T-helper 17 cell (primary cell): ENCODE data around the gene TMPRSS2. TPM values are rescaled to one million over a fixed set of nuclear protein-coding genes. Genes with fewer than 3 reads are reported as not detected.

ENCODE experiments used
- ATAC-seq: fragments of 150-1000 bp; cut with Tn5 transposase; 2 replicates; pipeline ENCODE4 v1.10.0; 2021; ENCODE audit warnings: mild to moderate bottlenecking, moderate library complexity
- DNase-seq, 3 donors: peaks; one replicate each; pipeline versions ENCODE4 v3.0.0 to v3.0.0-alpha.2; 2020 to 2021
- H3K9me3 ChIP-seq: one replicate; pipeline ENCODE4 v1.7.0; 2013; ENCODE audit warnings: low read length, mild to moderate bottlenecking; ENCODE audit not compliant: control insufficient read depth, poor library complexity, severe bottlenecking
- H3K27ac Mint-ChIP-seq: one replicate; pipeline ENCODE4 v1.8.0; 2022; ENCODE audit warnings: mild to moderate bottlenecking, moderate library complexity, mixed read lengths
- H3K27me3 Mint-ChIP-seq: one replicate; pipeline ENCODE4 v1.8.0; 2022; ENCODE audit warnings: mixed read lengths
- H3K36me3 Mint-ChIP-seq: one replicate; pipeline ENCODE4 v1.8.0; 2022; ENCODE audit warnings: low read depth, mixed read lengths
- H3K4me1 Mint-ChIP-seq: one replicate; pipeline ENCODE4 v1.8.0; 2022; ENCODE audit warnings: mild to moderate bottlenecking, mixed read lengths
- H3K4me3 Mint-ChIP-seq: one replicate; pipeline ENCODE4 v1.8.0; 2022; ENCODE audit warnings: mild to moderate bottlenecking, moderate library complexity, mixed read lengths
- total RNA-seq, 4 donors: library from RNA in 2 of 4; stranded (reverse) in 2 of 4; gene quantifications; one replicate each; pipeline ENCODE4 v1.2.3 and lab custom pipeline; 2022 to 2026

Gene TMPRSS2
- total RNA-seq, 2 donors from 2014 or later, result not detected

DNA sequence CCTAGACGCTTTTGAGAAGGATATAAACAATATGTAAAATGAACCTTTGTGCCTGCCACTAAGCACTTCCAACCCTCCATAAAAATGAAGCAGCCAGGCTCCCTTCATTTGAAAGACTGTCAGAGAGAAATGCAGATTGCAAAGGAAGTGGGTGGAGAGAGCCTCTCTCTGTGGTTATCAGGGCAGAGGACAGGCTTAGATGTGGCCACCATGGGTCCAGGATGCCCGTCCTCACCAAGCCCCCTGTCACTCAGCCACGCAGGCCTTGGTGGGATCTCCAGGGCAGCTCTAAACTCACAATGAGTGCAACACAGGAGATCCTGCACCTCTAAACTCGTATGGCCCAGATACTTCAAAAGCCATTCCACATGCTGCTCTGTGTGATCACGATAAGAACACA, 37.9 kb downstream of the TMPRSS2 start:
- no peaks in the 10 kb centered on the region for H3K9me3 ChIP-seq
- Mint-ChIP-seq H3K27me3 (peaks cover 32% of the 10 kb centered on the region), H3K27ac (peak overlapping the region; percentile 59), H3K4me1 (peaks cover 11% of the 10 kb centered on the region), H3K36me3 (peaks cover 7% of the 10 kb centered on the region), H3K4me3 (no peak overlapping the region)
- ATAC-seq (no peak), DNase-seq (no peak)

DNA sequence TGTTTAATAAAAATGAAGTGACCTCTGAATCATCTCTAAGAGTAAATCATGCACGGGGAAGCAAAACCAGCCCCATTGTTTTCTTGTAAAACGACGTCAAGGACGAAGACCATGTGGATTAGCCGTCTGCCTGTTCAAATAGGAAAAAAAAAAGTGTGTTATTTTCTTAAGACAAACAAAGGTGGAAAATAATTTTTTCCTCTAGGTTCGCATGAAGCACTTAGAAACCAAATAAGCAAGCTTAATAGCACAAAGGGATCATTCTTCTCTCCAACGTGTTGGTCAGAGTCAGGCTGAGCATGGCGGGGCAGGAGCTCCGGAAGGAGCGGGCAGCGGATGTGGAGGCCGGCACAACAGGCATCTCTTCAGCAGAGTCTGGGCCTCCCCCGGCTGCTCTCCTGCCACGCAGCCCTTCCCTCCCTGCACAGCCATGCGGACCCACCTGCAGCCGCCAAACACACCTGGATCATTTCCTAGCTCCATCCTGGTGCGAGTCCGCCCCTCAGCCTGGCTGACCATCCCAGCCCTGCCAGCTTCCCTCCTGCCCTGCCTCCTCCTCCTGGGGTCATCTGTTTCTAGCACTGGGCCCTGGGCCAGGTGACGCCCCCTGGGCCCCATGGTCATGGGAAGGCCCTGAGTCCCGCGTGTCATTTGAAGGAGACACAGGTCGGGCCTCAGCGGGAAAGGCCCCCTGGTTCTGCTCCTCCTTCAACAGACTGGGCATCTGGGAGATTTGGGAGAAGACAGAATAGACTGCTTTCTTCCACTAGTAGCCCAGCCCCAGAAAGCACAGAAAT, 41.7 kb downstream of the TMPRSS2 start:
- no peak for ATAC-seq
- H3K27ac Mint-ChIP-seq, result no peak overlapping the region

DNA sequence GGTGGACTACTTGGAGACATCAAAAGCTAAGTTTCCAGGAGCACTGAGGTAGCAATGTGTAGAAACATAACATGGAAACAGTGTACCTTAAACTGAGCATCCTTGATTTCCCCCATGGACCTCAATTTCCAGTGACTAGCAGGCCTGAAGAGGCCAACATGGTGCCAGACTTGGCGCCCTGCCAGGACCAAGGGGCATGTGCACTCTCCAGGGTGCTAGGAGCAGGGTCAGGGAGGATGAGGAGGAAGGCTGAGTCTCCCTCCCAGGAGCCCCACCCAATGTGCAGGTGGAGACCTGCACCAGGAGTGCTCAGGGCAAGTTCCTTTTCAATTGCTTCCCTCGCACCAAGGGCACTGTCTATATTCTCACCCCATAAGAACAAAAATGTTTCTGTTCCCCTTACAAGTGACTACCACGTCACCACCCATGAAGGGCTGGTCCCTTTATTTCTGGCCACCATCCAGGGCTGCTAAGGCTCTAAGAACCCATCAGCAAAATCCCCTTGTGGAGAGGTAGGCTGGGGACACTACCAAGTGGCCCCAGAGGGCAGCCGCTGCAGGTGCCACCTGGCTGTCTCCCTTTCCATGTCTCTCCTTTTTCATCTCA, 42.7 kb downstream of the TMPRSS2 start:
- peaks cover 32% of the 10 kb centered on the region for H3K27me3 Mint-ChIP-seq
- H3K4me3 Mint-ChIP-seq, result no peak overlapping the region
- H3K9me3 ChIP-seq, result no peaks in the 10 kb centered on the region
- H3K36me3 Mint-ChIP-seq, result peaks cover 12% of the 10 kb centered on the region
- H3K4me1 Mint-ChIP-seq, result peaks cover 21% of the 10 kb centered on the region
- no peak overlapping the region for H3K27ac Mint-ChIP-seq
- ATAC-seq (no peak), DNase-seq (no peak)

More for the DNA sequence above, 41.7 kb downstream of the TMPRSS2 start:
- H3K27me3 Mint-ChIP-seq, result peaks cover 32% of the 10 kb centered on the region
- no peaks in the 10 kb centered on the region for H3K9me3 ChIP-seq
- H3K36me3 Mint-ChIP-seq, result peaks cover 12% of the 10 kb centered on the region
- DNase-seq, result no peak
- H3K4me3 Mint-ChIP-seq, result no peak overlapping the region
- H3K4me1 Mint-ChIP-seq, result peaks cover 16% of the 10 kb centered on the region

DNA sequence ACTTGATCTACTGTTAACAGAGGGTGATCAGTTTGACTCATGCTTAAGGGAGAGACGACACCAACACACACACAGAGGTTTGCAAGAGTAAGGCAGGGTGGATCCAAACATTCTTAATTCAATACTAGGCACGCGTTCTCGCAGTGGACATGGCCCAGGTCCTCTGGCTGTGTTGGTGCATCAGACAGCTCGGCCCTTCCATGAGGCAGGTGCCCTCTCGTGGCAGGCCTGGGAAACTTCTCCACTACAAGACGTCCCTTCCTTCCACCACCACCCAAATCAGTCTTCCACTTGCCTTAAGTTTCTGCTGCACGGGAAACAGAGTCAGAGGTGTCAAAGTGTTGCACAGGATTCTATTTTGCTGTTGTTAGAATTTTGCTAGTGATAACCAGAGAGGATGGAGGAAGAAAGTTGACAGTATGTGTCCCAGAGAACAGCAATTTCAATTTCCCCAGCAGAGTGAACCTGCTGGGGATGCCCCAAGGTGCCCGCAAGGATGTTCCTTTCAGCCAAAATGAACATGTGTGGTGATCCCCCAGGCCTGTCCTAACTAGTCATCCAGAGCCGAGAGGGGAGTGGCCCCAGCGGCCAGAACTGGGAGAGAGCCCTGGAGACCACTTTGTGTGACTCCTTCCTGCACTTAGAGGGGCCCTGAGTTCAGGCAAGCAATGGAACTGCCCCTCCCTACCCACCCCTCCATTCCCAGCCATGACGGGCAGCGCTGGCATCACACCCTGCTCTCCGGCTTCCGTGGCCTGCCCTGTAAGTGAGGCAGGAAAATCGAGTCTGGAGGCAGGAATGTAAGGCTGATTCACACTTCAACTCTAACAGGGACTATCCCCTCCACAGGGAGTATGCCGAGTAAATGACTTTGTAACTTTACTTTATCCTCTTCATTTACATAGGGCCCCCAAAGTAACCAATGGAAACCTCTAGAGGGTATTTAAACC, 47.1 kb downstream of the TMPRSS2 start:
- Mint-ChIP-seq H3K27me3 (peaks cover 6% of the 10 kb centered on the region), H3K27ac (peak overlapping the region; percentile 79), H3K4me1 (peaks cover 17% of the 10 kb centered on the region), H3K36me3 (peaks cover 12% of the 10 kb centered on the region), H3K4me3 (no peak overlapping the region)
- peak; percentile 20 to 37 (median 26) for DNase-seq
- peak; percentile 75 for ATAC-seq
- no peaks in the 10 kb centered on the region for H3K9me3 ChIP-seq

DNA sequence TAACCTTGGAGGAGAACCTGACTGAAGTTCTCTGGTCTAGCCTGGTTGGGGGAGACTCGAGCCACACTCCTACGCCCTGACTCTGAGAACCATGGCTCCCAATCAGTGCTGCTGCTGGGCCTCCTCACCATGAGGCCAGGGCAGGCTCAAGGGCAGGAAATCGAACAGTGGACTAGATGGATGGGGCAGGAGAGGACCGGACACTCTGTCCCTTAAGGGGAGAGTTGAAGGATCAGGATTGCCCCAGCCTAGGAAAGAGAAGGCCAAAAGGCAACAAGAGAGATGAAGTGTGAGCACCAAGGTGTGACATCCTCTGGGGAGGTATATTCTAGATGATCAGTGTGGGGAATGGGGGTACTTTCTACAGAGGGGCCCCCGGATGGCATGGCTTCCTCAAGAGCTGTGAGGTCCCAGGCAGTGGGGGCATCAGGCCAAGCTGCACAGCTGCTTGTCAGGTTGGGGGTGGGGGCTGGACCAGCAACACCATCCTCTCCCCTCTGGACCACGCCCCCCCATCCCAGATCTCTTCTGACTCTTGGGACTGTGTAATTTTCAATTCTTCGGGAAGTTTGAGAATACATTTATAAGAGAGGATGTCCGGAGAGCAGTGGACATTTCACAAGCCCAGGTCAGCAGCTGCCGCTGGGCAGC, 47.9 kb downstream of the TMPRSS2 start:
- no peak for ATAC-seq
- peaks cover 17% of the 10 kb centered on the region for H3K4me1 Mint-ChIP-seq
- peak overlapping the region; percentile 79 for H3K27ac Mint-ChIP-seq
- no peaks in the 10 kb centered on the region for H3K9me3 ChIP-seq
- H3K27me3 Mint-ChIP-seq, result no peaks in the 10 kb centered on the region
- DNase-seq, result no peak
- peaks cover 12% of the 10 kb centered on the region for H3K36me3 Mint-ChIP-seq
- H3K4me3 Mint-ChIP-seq, result peak overlapping the region; percentile 28

DNA sequence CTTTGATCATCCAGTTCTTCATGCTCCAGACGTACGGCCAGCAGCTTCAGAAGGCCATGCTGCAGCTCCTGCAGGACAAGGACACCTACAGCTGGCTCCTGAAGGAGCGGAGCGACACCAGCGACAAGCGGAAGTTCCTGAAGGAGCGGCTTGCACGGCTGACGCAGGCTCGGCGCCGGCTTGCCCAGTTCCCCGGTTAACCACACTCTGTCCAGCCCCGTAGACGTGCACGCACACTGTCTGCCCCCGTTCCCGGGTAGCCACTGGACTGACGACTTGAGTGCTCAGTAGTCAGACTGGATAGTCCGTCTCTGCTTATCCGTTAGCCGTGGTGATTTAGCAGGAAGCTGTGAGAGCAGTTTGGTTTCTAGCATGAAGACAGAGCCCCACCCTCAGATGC, 49.4 kb downstream of the TMPRSS2 start:
- no peak overlapping the region for H3K4me3 Mint-ChIP-seq
- H3K9me3 ChIP-seq, result no peaks in the 10 kb centered on the region
- no peaks in the 10 kb centered on the region for H3K27me3 Mint-ChIP-seq
- ATAC-seq (no peak), DNase-seq (no peak)
- peaks cover 17% of the 10 kb centered on the region for H3K4me1 Mint-ChIP-seq
- H3K27ac Mint-ChIP-seq, result peak overlapping the region; percentile 79
- H3K36me3 Mint-ChIP-seq, result peaks cover 6% of the 10 kb centered on the region

DNA sequence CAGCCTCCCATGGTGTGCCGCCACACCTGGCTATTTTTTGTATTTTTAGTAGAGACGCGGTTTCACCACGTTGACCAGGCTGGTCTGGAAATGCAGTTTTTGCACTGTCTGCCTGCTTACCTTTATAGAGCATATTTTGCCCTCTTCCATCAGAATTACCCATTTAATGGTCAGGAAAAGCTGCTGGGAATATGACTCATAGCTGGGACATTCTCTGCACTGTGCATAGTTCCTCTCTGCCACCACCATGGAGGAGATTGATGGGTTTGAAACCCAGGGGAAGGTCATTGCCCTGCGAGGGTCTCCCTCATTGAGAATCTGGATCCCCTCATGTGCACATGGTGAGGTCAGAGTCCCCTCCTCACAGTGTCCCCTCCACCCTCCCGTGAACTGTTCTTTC, 49.8 kb downstream of the TMPRSS2 start:
- H3K27me3 Mint-ChIP-seq, result no peaks in the 10 kb centered on the region
- peaks cover 9% of the 10 kb centered on the region for H3K36me3 Mint-ChIP-seq
- peaks cover 17% of the 10 kb centered on the region for H3K4me1 Mint-ChIP-seq
- no peaks in the 10 kb centered on the region for H3K9me3 ChIP-seq
- no peak overlapping the region for H3K27ac Mint-ChIP-seq
- H3K4me3 Mint-ChIP-seq, result no peak overlapping the region
- ATAC-seq (no peak), DNase-seq (no peak)

DNA sequence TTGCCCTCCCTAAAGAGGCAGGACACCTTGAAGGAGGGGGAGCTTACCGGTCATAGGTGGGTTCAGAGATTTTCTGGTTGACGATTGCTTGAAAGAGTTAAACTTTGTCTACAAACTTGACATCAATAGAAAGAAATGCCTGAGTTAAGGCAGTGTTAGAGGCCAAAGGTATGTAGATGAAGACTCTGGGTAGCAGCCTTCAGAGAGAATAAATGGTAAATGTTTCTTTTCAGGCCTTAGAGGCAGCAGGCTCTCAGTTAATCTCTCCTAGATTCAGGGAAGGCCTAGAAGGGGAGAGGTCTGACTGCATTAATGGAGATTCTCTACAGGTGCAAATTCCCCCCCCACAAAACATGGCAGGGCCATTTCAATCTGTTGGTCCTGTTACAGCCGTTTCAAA, 54.2 kb downstream of the TMPRSS2 start:
- no peak for ATAC-seq
- Mint-ChIP-seq H3K27me3 (no peaks in the 10 kb centered on the region), H3K27ac (peak overlapping the region; percentile 88)

DNA sequence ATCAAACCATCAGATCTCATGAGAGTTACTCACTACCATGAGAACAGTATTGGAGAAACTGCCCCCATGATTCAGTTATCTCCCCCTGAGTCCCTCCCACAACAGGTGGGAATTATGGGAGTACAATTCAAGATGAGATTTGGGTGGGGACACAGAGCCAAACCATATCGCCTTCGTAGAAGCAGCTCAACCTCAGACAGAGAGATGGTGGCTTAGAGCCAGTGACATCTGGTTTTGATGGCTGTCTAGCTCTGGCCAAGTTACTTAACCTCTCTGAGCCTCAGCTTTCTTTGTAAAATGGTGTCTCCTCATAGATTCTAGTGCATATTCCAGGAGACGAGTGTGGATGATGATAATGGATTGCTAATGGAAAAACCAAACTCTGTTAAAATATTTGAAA, 54.8 kb downstream of the TMPRSS2 start:
- Mint-ChIP-seq H3K4me1 (peaks cover 7% of the 10 kb centered on the region), H3K27ac (peak overlapping the region; percentile 88), H3K4me3 (no peak overlapping the region), H3K36me3 (peaks cover 5% of the 10 kb centered on the region), H3K27me3 (no peaks in the 10 kb centered on the region)
- no peaks in the 10 kb centered on the region for H3K9me3 ChIP-seq
- ATAC-seq, result no peak
- no peak for DNase-seq

More for the DNA sequence above, 54.2 kb downstream of the TMPRSS2 start:
- Mint-ChIP-seq H3K4me1 (peaks cover 7% of the 10 kb centered on the region), H3K36me3 (peaks cover 5% of the 10 kb centered on the region), H3K4me3 (no peak overlapping the region)
- DNase-seq, result no peak
- no peaks in the 10 kb centered on the region for H3K9me3 ChIP-seq

DNA sequence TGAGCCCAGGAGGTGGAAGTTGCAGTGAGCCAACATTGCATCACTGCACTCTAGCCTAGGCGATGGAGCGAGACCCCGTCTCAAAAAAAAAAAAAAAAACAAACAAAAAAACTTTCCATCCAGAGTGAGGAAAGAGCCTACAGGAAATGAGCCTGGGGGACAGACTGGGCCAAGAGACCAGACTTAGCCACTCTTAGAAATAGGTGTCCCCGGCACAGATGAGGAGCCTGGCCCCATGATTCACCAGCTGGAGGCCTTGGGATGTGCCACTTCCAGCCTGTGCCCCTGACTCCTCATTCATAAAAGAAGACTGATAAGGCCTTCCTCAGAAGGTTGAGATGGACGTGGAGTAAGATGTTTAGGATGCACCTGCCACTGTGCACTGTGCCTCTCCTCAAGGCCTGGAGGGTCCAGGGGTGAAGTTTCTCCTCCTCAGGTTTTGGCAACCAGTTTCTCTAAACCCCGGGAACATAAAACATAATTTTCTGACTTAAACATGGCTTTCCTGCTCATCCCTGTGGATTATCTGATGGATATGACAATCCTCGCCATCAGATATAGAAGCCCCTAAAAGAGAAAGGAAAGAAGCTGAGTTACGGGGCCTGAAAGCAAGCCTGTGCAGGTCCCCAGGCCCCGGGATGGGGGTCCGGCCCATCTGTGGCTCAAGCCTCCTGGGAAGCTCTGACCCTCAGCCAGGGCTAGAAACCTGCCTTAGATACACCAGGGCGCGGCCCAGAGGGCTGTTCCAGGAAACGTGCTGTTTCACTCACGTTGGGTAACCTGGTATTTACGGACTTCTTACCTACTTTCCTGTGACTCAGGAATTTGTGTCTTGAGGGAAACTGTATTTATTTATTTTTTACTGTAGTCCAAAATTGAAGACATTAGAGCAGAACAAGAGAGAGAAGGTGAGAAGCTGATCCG, 55.9 kb downstream of the TMPRSS2 start:
- Mint-ChIP-seq H3K4me3 (no peak overlapping the region), H3K36me3 (peaks cover 2% of the 10 kb centered on the region), H3K4me1 (peaks cover 4% of the 10 kb centered on the region), H3K27ac (peak overlapping the region; percentile 88), H3K27me3 (no peaks in the 10 kb centered on the region)
- DNase-seq, result no peak
- no peaks in the 10 kb centered on the region for H3K9me3 ChIP-seq
- no peak for ATAC-seq

DNA sequence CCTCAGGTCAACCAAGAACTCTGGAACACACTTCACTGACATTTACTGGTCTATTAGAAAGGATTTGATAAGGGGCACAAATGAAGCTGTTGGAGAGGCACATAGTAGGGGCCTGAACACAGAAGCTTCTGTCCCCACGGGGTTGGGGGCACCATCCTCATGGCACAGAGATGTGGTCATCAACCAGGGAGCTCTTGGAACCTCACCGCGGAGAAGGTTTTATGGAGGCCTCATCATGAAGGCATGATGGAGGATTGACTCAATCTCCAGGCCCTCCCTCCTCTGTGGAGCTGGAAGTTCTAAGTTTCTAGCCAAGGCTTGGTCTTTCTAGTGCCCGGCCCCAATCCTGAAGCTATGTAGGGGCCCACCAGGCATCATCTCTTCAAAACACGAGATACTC, 58.3 kb downstream of the TMPRSS2 start:
- H3K9me3 ChIP-seq, result no peaks in the 10 kb centered on the region
- Mint-ChIP-seq H3K36me3 (peaks cover 2% of the 10 kb centered on the region), H3K27ac (no peak overlapping the region), H3K27me3 (no peaks in the 10 kb centered on the region), H3K4me1 (peaks cover 2% of the 10 kb centered on the region), H3K4me3 (no peak overlapping the region)
- no peak for ATAC-seq
- DNase-seq, result no peak

DNA sequence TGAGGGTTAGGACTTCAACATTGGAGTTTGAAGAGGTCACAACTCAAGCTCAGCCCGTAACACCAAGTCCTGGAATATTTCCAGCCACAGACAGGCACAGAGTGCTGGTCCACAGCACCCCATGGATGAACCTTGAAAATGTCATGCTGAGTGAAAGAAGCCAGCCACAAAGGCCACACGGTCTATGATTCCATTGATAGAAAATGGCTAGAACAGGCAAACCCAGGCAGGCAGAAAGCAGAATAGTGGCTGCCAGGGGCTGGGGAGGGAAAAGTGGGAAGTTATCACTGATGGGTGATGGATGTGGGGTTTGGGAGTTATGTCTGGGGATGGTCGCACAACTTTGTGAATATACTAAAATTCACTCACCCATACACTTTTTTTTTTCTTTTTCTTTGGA, 60.6 kb downstream of the TMPRSS2 start:
- no peak overlapping the region for H3K4me3 Mint-ChIP-seq
- DNase-seq (no peak), ATAC-seq (no peak)
- H3K4me1 Mint-ChIP-seq, result peaks cover 2% of the 10 kb centered on the region
- no peaks in the 10 kb centered on the region for H3K9me3 ChIP-seq
- H3K36me3 Mint-ChIP-seq, result peaks cover 6% of the 10 kb centered on the region
- no peak overlapping the region for H3K27ac Mint-ChIP-seq
- H3K27me3 Mint-ChIP-seq, result no peaks in the 10 kb centered on the region
